ENCODE data around the gene RPL41. TPM values are rescaled to one million over a fixed set of nuclear protein-coding genes. Genes with fewer than 3 reads are reported as not detected.

Gene RPL41
- total RNA-seq, 1 donor from 2014 or later: 2,837 TPM

DNA sequence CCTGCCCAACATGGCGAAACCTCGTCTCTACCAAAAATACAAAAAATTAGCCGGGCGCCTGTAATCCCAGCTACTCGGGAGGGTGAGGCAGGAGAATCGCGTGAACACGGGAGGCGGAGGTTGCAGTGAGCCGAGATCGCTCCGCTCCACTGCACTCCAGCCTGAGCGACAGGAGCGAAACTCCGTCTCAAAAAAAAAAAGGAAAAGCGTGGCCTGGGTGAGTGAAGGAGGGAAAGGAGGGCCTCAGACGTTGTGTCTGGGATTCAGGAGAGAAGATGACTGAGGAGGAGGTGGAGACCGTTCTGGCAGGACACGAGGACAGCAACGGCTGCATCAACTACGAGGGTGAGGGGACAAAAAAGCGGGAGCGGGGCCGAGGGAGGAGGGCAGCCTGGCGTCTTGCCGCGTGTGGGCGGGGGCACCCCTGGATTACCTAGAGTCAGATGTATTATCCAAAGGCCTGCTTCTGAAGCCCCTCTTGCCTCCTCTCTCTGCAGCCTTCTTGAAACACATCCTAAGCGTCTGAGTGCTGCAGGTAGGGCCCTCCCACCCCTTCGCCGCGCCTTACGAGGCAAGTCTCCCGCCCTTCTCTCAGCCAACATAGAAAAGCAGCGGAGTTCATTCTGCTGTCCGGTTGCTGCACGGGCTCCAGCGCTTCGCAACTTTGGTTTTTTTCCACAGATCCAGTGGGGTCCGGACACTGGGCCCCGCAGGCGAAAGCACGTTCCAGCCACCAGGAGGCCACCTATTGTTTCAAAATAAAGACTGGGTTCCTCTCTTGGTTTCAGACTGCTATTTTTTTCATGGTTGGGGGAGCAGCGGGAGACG lies 41.0 kb downstream of the RPL41 start:
- Histone ChIP-seq H3K36me3 (peaks cover 31% of the 10 kb centered on the region), H3K27ac (peak overlapping the region; percentile 96), H3K4me1 (peaks cover 48% of the 10 kb centered on the region), H3K27me3 (ENCODE audit: low read depth) (no peaks in the 10 kb centered on the region), H3K9me3 (no peaks in the 10 kb centered on the region), H3K4me3 (peak overlapping the region; percentile 88)
- peak; percentile 65 to 68 for ATAC-seq
- DNase-seq: peak; percentile 80
- TF ChIP-seq, protein P1, sequence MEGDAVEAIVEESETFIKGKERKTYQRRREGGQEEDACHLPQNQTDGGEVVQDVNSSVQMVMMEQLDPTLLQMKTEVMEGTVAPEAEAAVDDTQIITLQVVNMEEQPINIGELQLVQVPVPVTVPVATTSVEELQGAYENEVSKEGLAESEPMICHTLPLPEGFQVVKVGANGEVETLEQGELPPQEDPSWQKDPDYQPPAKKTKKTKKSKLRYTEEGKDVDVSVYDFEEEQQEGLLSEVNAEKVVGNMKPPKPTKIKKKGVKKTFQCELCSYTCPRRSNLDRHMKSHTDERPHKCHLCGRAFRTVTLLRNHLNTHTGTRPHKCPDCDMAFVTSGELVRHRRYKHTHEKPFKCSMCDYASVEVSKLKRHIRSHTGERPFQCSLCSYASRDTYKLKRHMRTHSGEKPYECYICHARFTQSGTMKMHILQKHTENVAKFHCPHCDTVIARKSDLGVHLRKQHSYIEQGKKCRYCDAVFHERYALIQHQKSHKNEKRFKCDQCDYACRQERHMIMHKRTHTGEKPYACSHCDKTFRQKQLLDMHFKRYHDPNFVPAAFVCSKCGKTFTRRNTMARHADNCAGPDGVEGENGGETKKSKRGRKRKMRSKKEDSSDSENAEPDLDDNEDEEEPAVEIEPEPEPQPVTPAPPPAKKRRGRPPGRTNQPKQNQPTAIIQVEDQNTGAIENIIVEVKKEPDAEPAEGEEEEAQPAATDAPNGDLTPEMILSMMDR (IDR thresholded peaks at IDR 0.05): peak; percentile 68
- intact Hi-C loops (cut with DNase I): no loop called here

DNA sequence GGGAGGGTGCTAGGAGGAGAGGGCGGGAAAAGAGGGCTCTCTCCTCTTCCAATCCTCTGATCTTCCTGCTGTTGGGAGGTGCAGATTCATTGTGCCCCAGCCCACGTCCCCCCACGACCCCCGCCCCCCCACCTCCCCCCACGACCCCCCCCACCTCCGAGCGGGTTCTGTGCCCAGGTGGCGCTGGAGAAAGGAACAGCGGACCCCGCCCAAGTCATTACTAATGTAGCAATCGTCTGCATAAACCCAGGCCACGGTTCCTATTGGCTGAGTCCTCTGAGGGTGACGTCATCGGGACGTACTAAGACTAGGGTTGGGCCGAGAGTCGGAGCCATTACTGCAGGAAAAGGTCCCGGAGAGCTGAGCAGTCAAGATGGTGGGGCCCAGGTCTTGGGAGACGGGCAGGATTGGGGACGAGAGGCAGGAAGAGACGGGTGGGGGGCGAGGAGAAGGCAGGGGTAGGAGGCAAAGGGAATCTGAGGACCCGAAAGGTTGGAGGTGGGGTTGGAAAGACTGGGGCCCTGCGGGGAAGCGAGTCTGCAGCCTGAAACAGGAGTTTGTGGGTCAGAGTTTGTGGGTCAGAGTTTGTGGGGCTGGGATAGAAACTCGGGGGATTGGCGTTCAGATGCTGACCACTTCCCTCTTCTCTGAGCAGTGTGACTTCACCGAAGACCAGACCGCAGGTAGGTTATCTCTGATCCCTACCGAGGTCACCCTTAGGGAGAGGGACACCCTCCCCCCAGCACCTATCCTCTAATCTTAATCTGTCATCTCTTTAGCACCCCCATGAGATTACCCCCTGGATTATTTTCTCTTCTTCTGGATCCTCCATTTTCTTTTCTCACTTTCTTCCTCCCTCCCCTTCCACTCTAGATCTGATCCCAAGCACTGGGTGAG lies 41.8 kb downstream of the RPL41 start, which contains the start of gene MYL6:
TSS of gene MYL6 (plus strand) at position 331 of the 897 bp plus-strand sequence. CDS start at position 374, 43 bp downstream.
- DNase-seq (peak; percentile 96), ATAC-seq (peak; percentile 93 to 94)
- Histone ChIP-seq H3K9me3 (no peaks in the 10 kb centered on the region), H3K4me1 (peaks cover 50% of the 10 kb centered on the region), H3K4me3 (peak within 1 kb of the TSS; percentile 88), H3K27me3 (ENCODE audit: low read depth) (no peaks in the 10 kb centered on the region), H3K27ac (peak within 1 kb of the TSS; percentile 96), H3K36me3 (peaks cover 40% of the 10 kb centered on the region)
- TF ChIP-seq, protein P1 (IDR thresholded peaks at IDR 0.05): no peak
- intact Hi-C loops (cut with DNase I): no loop called here

DNA sequence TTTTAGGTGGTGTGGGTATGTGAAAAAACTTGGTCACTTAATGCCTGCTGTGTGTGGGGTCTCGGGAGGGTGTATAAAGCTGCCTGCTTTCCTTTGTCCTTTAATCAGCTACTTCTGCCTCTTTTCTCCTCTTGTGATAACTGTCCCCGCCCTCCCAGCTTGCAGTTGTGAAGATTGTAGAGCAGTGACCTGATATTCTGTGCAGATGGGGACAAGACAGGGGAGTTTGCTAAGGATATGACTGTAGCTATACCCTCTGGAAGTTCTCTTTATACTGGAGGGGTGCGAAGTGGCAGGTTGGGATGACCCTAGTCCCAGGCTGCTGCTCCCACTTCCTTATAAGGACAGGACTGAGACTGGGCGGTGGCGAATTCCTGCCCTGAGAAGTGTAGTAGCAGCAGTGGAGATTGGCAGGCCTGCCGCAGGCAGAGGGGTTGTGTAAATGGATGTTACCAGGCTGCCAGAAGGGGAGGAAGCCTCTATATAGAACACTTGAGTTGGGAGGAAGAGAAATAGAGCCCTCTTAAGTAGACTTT lies 42.6 kb downstream of the RPL41 start:
- no peaks in the 10 kb centered on the region for H3K27me3 ChIP-seq (ENCODE audit: low read depth)
- H3K4me3 ChIP-seq: peak overlapping the region; percentile 88
- intact Hi-C loops (cut with DNase I): no loop called here
- DNase-seq (peak; percentile 93), ATAC-seq (peak; percentile 80)
- peak overlapping the region; percentile 96 for H3K27ac ChIP-seq
- H3K9me3 ChIP-seq: no peaks in the 10 kb centered on the region
- TF ChIP-seq, protein P1 (IDR thresholded peaks at IDR 0.05): no peak
- H3K36me3 ChIP-seq: peaks cover 47% of the 10 kb centered on the region
- H3K4me1 ChIP-seq: peaks cover 50% of the 10 kb centered on the region

DNA sequence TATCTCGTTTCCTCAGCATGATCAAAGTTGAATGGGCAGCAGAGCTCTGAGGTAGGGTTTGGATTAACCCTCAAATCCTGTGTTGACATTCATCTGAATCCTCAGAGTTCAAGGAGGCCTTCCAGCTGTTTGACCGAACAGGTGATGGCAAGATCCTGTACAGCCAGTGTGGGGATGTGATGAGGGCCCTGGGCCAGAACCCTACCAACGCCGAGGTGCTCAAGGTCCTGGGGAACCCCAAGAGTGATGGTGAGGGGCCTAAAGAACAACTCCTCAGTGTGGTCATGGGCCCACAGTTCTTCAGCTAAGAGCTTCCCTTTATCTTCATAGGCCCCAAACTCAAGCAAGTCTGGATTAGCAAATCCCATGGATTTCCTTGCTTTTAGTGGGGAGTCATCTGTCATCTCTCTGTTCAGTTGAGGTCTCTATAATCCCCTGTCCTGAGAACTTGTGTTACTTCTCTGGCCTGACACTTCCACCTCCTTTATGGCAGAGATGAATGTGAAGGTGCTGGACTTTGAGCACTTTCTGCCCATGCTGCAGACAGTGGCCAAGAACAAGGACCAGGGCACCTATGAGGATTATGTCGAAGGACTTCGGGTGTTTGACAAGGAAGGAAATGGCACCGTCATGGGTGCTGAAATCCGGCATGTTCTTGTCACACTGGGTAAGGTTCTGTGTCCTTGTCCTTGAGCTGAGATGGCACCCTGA lies 43.2 kb downstream of the RPL41 start:
- Histone ChIP-seq H3K36me3 (peaks cover 53% of the 10 kb centered on the region), H3K9me3 (no peaks in the 10 kb centered on the region), H3K27me3 (ENCODE audit: low read depth) (no peaks in the 10 kb centered on the region), H3K4me1 (peaks cover 50% of the 10 kb centered on the region), H3K4me3 (peak overlapping the region; percentile 88), H3K27ac (peak overlapping the region; percentile 96)
- DNase-seq: no peak
- TF ChIP-seq, protein P1 (IDR thresholded peaks at IDR 0.05): no peak
- ATAC-seq: no peak
- intact Hi-C loops (cut with DNase I): no loop called here
